WTC11 (cell line): ENCODE data around the gene OMD. TPM values are rescaled to one million over a fixed set of nuclear protein-coding genes. Genes with fewer than 3 reads are reported as not detected.

ENCODE experiments used
- ATAC-seq: fragments of 200-7000 bp; cut with Tn5 transposase; 2 replicates; pipeline ENCODE4 v1.10.0; 2021; ENCODE audit warnings: mild to moderate bottlenecking, moderate library complexity
- CTCF ChIA-PET: fragments of 300-600 bp; sonication (Branson Sonifier 250); formaldehyde crosslinking; loops from one replicate; lab custom pipeline; 2021; ENCODE audit warnings: antibody characterized with exemption; lab: Charles Lee
- POLR2A ChIA-PET: fragments of 350-600 bp; sonication (Branson Sonifier 250); formaldehyde crosslinking; loops from one replicate; lab custom pipeline; 2021; ENCODE audit warnings: antibody characterized with exemption; lab: Charles Lee
- DNase-seq: peaks from one replicate; pipeline ENCODE4 v3.0.0; 2021; ENCODE audit warnings: low spot score
- H3K27ac Mint-ChIP-seq: 2 replicates; pipeline ENCODE4 v1.8.0; 2021; ENCODE audit warnings: mixed read lengths
- H3K27me3 Mint-ChIP-seq: 2 replicates; pipeline ENCODE4 v1.8.0; 2021; ENCODE audit warnings: low read depth, mild to moderate bottlenecking, moderate library complexity, mixed read lengths
- H3K36me3 Mint-ChIP-seq: 2 replicates; pipeline ENCODE4 v1.8.0; 2021; ENCODE audit warnings: mixed read lengths
- H3K4me1 Mint-ChIP-seq: 2 replicates; pipeline ENCODE4 v1.8.0; 2022; ENCODE audit warnings: mixed read lengths
- H3K4me3 Mint-ChIP-seq: 2 replicates; pipeline ENCODE4 v1.8.0; 2021; ENCODE audit warnings: mild to moderate bottlenecking, moderate library complexity, mixed read lengths
- H3K9me3 Mint-ChIP-seq: 2 replicates; pipeline ENCODE4 v1.8.0; 2021; ENCODE audit warnings: mixed read lengths
- AFF4 ChIP-seq: sonication (generic); formaldehyde crosslinking; IDR thresholded peaks from 2 replicates; pipeline ENCODE4 v1.8.1; 2023; ENCODE audit warnings: mild to moderate bottlenecking, missing genetic modification reagents, borderline replicate concordance
- CBFB ChIP-seq: sonication (generic); formaldehyde crosslinking; IDR thresholded peaks from 2 replicates; pipeline ENCODE4 v1.8.1; 2022; ENCODE audit warnings: mild to moderate bottlenecking, low read depth, missing genetic modification reagents
- CREB1 ChIP-seq: sonication (generic); formaldehyde crosslinking; IDR thresholded peaks from 2 replicates; pipeline ENCODE4 v1.8.0; 2023; ENCODE audit warnings: mild to moderate bottlenecking, missing genetic modification reagents
- CREM ChIP-seq: sonication (generic); formaldehyde crosslinking; IDR thresholded peaks from 2 replicates; pipeline ENCODE4 v1.8.1; 2022; ENCODE audit warnings: mild to moderate bottlenecking, missing genetic modification reagents, moderate library complexity
- E2F5 ChIP-seq: sonication (generic); formaldehyde crosslinking; IDR thresholded peaks from 2 replicates; pipeline ENCODE4 v1.8.1; 2022; ENCODE audit warnings: mild to moderate bottlenecking, moderate library complexity, missing genetic modification reagents
- ETV6 ChIP-seq: sonication (generic); formaldehyde crosslinking; IDR thresholded peaks from 2 replicates; pipeline ENCODE4 v1.8.1; 2022; ENCODE audit warnings: mild to moderate bottlenecking, missing genetic modification reagents
- GRHL2 ChIP-seq: fragments of 250-450 bp; sonication (Bioruptor Pico); IDR thresholded peaks from 2 replicates; pipeline ENCODE4 v1.8.0; 2022; ENCODE audit warnings: mild to moderate bottlenecking, moderate library complexity; ENCODE audit not compliant: insufficient replicate concordance, severe bottlenecking
- JAZF1 ChIP-seq: fragments of 250-450 bp; sonication (Bioruptor Pico); IDR thresholded peaks from 2 replicates; pipeline ENCODE4 v1.9.0; 2021; ENCODE audit warnings: moderate library complexity, mild to moderate bottlenecking, inconsistent platforms
- KAT7 ChIP-seq: sonication (generic); formaldehyde crosslinking; IDR thresholded peaks from 2 replicates; pipeline ENCODE4 v1.8.1; 2023; ENCODE audit warnings: missing genetic modification reagents, mild to moderate bottlenecking, borderline replicate concordance
- MLX ChIP-seq: sonication (generic); formaldehyde crosslinking; IDR thresholded peaks from 2 replicates; pipeline ENCODE4 v1.8.1; 2023; ENCODE audit warnings: mild to moderate bottlenecking, missing genetic modification reagents, moderate library complexity
- MXD4 ChIP-seq: fragments of 250-450 bp; sonication (Bioruptor Pico); IDR thresholded peaks from 2 replicates; pipeline ENCODE4 v1.8.0; 2021; ENCODE audit warnings: mild to moderate bottlenecking, moderate library complexity, borderline replicate concordance
- NFE2L1 ChIP-seq: sonication (generic); formaldehyde crosslinking; IDR thresholded peaks from 2 replicates; pipeline ENCODE4 v1.8.1; 2023; ENCODE audit warnings: missing genetic modification reagents
- NR3C1 ChIP-seq: sonication (generic); formaldehyde crosslinking; conservative IDR thresholded peaks from 2 replicates; pipeline ENCODE4 v1.8.1; 2023; ENCODE audit warnings: low read depth, mild to moderate bottlenecking, missing genetic modification reagents
- SMAD3 ChIP-seq: sonication (generic); formaldehyde crosslinking; IDR thresholded peaks from 2 replicates; pipeline ENCODE4 v1.8.0; 2022; ENCODE audit warnings: missing genetic modification reagents, mild to moderate bottlenecking, borderline replicate concordance
- TEAD1 ChIP-seq: sonication (generic); formaldehyde crosslinking; IDR thresholded peaks from 2 replicates; pipeline ENCODE4 v1.8.0; 2022; ENCODE audit warnings: mild to moderate bottlenecking, missing genetic modification reagents
- ZNF219 ChIP-seq: sonication (generic); formaldehyde crosslinking; IDR thresholded peaks from 2 replicates; pipeline ENCODE4 v1.8.0; 2023; ENCODE audit warnings: missing genetic modification reagents, mild to moderate bottlenecking, borderline replicate concordance
- ZNF396 ChIP-seq: fragments of 250-450 bp; sonication (Bioruptor Pico); IDR thresholded peaks from 2 replicates; pipeline ENCODE4 v1.8.0; 2021; ENCODE audit warnings: mild to moderate bottlenecking, moderate library complexity, borderline replicate concordance
- ZNF425 ChIP-seq: fragments of 250-450 bp; sonication (Bioruptor Pico); conservative IDR thresholded peaks from 2 replicates; pipeline ENCODE4 v1.9.0; 2021; ENCODE audit warnings: mild to moderate bottlenecking
- ZSCAN18 ChIP-seq: fragments of 250-450 bp; sonication (Bioruptor Pico); IDR thresholded peaks from 2 replicates; pipeline ENCODE4 v2.1.2; 2022; ENCODE audit warnings: mild to moderate bottlenecking, moderate library complexity
- total RNA-seq: library from RNA; stranded (reverse); gene quantifications from 3 replicates; pipeline ENCODE4 v1.2.3, GENCODE V29; 2021

OMD gene
- total RNA-seq, 1 experiment from 2014 or later = not detected

GRCh38 chr9:92404042-92404836, 20.0 kb downstream of the OMD start, which contains the start of gene OGN:
TSS of gene OGN (minus strand) at chr9:92404578. CDS start at chr9:92403407, 1,171 bp downstream.
- no peaks in the 10 kb centered on the region for H3K27me3 Mint-ChIP-seq
- ChIA-PET POLR2A (no interaction called here), CTCF (no interaction called here)
- DNase-seq (no peak), ATAC-seq (no peak)
- TF ChIP-seq CBFB (CRISPR knock-in tag) = no peak
- no peak for TF ChIP-seq CREB1
- no peak for TF ChIP-seq ZNF396 (CRISPR knock-in tag)
- TF ChIP-seq SMAD3 (CRISPR knock-in tag) = no peak
- no peak for TF ChIP-seq ZNF219 (CRISPR knock-in tag)
- TF ChIP-seq NFE2L1 (CRISPR knock-in tag) = no peak
- TF ChIP-seq MXD4 (CRISPR knock-in tag) = no peak
- TF ChIP-seq TEAD1 (CRISPR knock-in tag) = no peak
- no peaks in the 10 kb centered on the region for H3K4me1 Mint-ChIP-seq
- no peaks in the 10 kb centered on the region for H3K9me3 Mint-ChIP-seq
- no peaks in the 10 kb centered on the region for H3K36me3 Mint-ChIP-seq
- H3K4me3 Mint-ChIP-seq = no peak within 1 kb of the TSS
- H3K27ac Mint-ChIP-seq = no peak within 1 kb of the TSS

GRCh38 chr9:92402826-92403745, 21.2 kb downstream of the OMD start:
- Mint-ChIP-seq H3K27me3 (no peaks in the 10 kb centered on the region), H3K27ac (no peak overlapping the region), H3K4me3 (no peak overlapping the region), H3K4me1 (no peaks in the 10 kb centered on the region), H3K9me3 (peaks cover 5% of the 10 kb centered on the region), H3K36me3 (0 out of 2 replicates have a peak, but pooled peaks cover under 1% of the 10 kb centered on the region)
- ChIA-PET CTCF (no interaction called here), POLR2A (no interaction called here)
- no peak for TF ChIP-seq JAZF1 (CRISPR knock-in tag)
- TF ChIP-seq CREM (CRISPR knock-in tag) = no peak
- TF ChIP-seq ZSCAN18 (CRISPR knock-in tag) = no peak
- no peak for TF ChIP-seq MXD4 (CRISPR knock-in tag)
- no peak for TF ChIP-seq ZNF425 (CRISPR knock-in tag)
- no peak for TF ChIP-seq NR3C1 (CRISPR knock-in tag)
- no peak for TF ChIP-seq MLX (CRISPR knock-in tag)
- TF ChIP-seq ETV6 (CRISPR knock-in tag) = no peak
- TF ChIP-seq GRHL2 (CRISPR knock-in tag) = no peak
- TF ChIP-seq KAT7 (CRISPR knock-in tag) = no peak
- TF ChIP-seq E2F5 (CRISPR knock-in tag) = no peak
- no peak for TF ChIP-seq AFF4 (CRISPR knock-in tag)
- DNase-seq = no peak
- ATAC-seq = no peak
